Measurements from ENCODE around the gene TP53I3.

Gene TP53I3

DNA sequence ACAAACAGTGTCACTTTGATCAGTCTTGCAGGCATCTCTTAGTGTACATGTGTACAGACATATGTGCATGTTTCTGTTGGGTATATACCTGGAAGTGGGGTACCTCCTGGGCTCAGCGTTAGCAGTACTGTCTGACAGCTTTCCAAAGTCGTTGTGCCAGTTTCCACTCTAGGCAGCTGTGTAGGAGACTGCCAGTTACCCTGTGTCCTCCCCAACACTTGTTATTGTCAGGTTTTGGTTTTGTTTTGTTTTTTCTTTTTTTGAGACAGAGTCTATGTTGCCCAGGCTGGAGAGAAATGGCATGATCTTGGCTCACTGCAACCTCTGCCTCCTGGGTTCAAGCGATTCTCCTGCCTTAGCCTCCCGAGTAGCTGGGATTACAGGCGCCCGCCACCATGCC lies 28.9 kb downstream of the TP53I3 start:
- Histone ChIP-seq H3K4me2 (ENCODE audit: low read length, poor library complexity, severe bottlenecking) (no peak overlapping the region), H3K27ac (ENCODE audit: low read length, poor library complexity, severe bottlenecking) (no peak overlapping the region), H2BK15ac (ENCODE audit: low read depth, poor library complexity, severe bottlenecking) (no peak overlapping the region), H3K27me3 (ENCODE audit: control insufficient read depth in 1 of 2, insufficient read depth in 1 of 2, low read length in 2 of 2) (no peaks in the 10 kb centered on the region), H4K8ac (ENCODE audit: low read length) (no peak overlapping the region), H2BK120ac (ENCODE audit: low read depth, low read length) (no peak overlapping the region), H2AK5ac (ENCODE audit: low read length, severe bottlenecking) (no peak overlapping the region), H3K4ac (ENCODE audit: low read depth in 1 of 2, low read length in 2 of 2) (no peak overlapping the region), H3K23ac (ENCODE audit: low read length in 2 of 2) (no peak overlapping the region), H2BK5ac (ENCODE audit: low read depth, low read length, poor library complexity, severe bottlenecking) (no peak overlapping the region), H2AFZ (ENCODE audit: low read depth, low read length) (no peak overlapping the region), H3K4me3 (ENCODE audit: insufficient read depth in 1 of 2, low read depth in 1 of 2, low read length in 2 of 2) (no peak overlapping the region), H3K9me3 (ENCODE audit: control insufficient read depth, low read length) (no peaks in the 10 kb centered on the region), H3K18ac (ENCODE audit: low read depth in 1 of 2, low read length in 2 of 2) (no peak overlapping the region), H2BK12ac (ENCODE audit: low read length in 2 of 2) (no peak overlapping the region), H3K4me1 (ENCODE audit: control insufficient read depth, insufficient read depth, low read depth, low read length) (no peaks in the 10 kb centered on the region), H3K9ac (ENCODE audit: low read length) (no peak overlapping the region), H3K79me1 (replicated peaks; ENCODE audit: low read length, poor library complexity, severe bottlenecking) (peaks cover 1% of the 10 kb centered on the region), H3K14ac (ENCODE audit: low read length in 2 of 2) (no peak overlapping the region), H3K36me3 (ENCODE audit: control insufficient read depth in 1 of 2, insufficient read depth in 2 of 2, low read depth in 1 of 2, low read length in 2 of 2) (peaks cover 0 to 13% of the 10 kb centered on the region in 2 experiments), H4K91ac (ENCODE audit: low read length) (no peak overlapping the region)
- no peak for DNase-seq
- 94% methylated on average over 6 of the region's 6 CpGs for WGBS

DNA sequence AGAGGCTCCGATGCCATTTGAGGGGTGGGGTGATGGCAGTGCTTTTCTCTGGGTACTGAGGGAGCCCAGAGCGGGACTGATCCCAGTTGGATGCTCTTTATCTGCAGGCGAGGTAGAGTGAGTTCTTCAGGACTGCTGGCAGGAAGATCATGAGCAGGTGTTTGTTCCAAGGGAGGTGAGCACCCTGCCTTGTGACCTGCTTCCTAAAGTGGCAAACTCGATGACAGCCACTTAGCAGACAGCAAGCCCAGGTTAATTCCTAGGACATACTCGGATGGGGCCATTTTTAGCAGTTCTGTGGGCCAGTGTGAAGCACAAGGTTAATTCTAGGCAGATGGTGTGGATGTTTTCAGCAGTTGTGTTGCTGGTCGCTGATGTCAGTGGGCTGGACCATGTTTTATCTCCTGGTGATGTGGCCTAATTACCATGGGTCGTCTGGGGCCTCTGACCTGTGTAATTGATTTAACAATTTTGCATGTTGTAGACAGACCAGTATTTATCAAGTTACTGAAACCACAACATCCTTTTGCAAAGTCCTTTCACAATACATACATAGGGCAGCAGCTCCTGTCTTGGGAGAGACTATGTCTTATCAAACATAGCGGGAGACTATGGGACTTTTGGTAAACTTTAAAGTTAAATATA lies 30.1 kb downstream of the TP53I3 start:
- DNase-seq: no peak
- no peak overlapping the region for H3K14ac ChIP-seq (ENCODE audit: low read length in 2 of 2)
- no peak overlapping the region for H2BK12ac ChIP-seq (ENCODE audit: low read length in 2 of 2)
- no peak overlapping the region for H3K23ac ChIP-seq (ENCODE audit: low read length in 2 of 2)
- no peak overlapping the region for H2AFZ ChIP-seq (ENCODE audit: low read depth, low read length)
- no peak overlapping the region for H3K27ac ChIP-seq (ENCODE audit: low read length, poor library complexity, severe bottlenecking)
- no peak overlapping the region for H3K18ac ChIP-seq (ENCODE audit: low read depth in 1 of 2, low read length in 2 of 2)
- no peak overlapping the region for H2BK120ac ChIP-seq (ENCODE audit: low read depth, low read length)
- no peak overlapping the region for H3K4ac ChIP-seq (ENCODE audit: low read depth in 1 of 2, low read length in 2 of 2)
- H3K36me3 ChIP-seq (ENCODE audit: control insufficient read depth in 1 of 2, insufficient read depth in 2 of 2, low read depth in 1 of 2, low read length in 2 of 2): peaks cover 0 to 13% of the 10 kb centered on the region in 2 experiments
- no peak overlapping the region for H4K91ac ChIP-seq (ENCODE audit: low read length)
- peaks cover 1% of the 10 kb centered on the region for H3K79me1 ChIP-seq (replicated peaks; ENCODE audit: low read length, poor library complexity, severe bottlenecking)
- no peaks in the 10 kb centered on the region for H3K27me3 ChIP-seq (ENCODE audit: control insufficient read depth in 1 of 2, insufficient read depth in 1 of 2, low read length in 2 of 2)
- no peak overlapping the region for H2BK15ac ChIP-seq (ENCODE audit: low read depth, poor library complexity, severe bottlenecking)
- no peak overlapping the region for H2BK5ac ChIP-seq (ENCODE audit: low read depth, low read length, poor library complexity, severe bottlenecking)
- no peak overlapping the region for H3K4me2 ChIP-seq (ENCODE audit: low read length, poor library complexity, severe bottlenecking)
- H2AK5ac ChIP-seq (ENCODE audit: low read length, severe bottlenecking): no peak overlapping the region
- no peaks in the 10 kb centered on the region for H3K4me1 ChIP-seq (ENCODE audit: control insufficient read depth, insufficient read depth, low read depth, low read length)
- WGBS: 91% methylated on average over 5 of the region's 8 CpGs
- no peak overlapping the region for H3K9ac ChIP-seq (ENCODE audit: low read length)
- H3K4me3 ChIP-seq (ENCODE audit: insufficient read depth in 1 of 2, low read depth in 1 of 2, low read length in 2 of 2): no peak overlapping the region
- no peak overlapping the region for H4K8ac ChIP-seq (ENCODE audit: low read length)
- H3K9me3 ChIP-seq (ENCODE audit: control insufficient read depth, low read length): no peaks in the 10 kb centered on the region

DNA sequence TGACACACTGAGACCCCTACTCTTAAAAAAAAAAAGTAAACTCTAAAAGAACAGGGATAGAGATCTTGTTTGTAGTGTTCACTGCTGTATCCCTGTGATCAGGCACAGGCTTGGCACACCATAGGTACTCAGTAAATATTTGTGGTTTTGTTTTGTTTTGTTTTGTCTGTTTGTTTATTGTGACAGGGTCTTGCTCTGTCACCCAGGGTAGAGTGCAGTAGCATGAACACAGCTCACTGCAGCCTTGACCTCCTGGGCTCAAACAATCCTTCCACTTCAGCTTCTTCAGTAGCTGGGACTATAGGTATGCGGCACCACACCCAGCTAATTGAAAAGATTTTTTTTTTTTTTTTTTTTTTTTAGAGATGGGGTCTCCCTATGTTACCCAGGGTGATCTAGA lies 31.7 kb downstream of the TP53I3 start:
- Histone ChIP-seq H3K23ac (ENCODE audit: low read length in 2 of 2) (no peak overlapping the region), H2BK5ac (ENCODE audit: low read depth, low read length, poor library complexity, severe bottlenecking) (no peak overlapping the region), H2AK5ac (ENCODE audit: low read length, severe bottlenecking) (no peak overlapping the region), H4K8ac (ENCODE audit: low read length) (no peak overlapping the region), H3K4me3 (ENCODE audit: insufficient read depth in 1 of 2, low read depth in 1 of 2, low read length in 2 of 2) (no peak overlapping the region), H3K27ac (ENCODE audit: low read length, poor library complexity, severe bottlenecking) (no peak overlapping the region), H2BK12ac (ENCODE audit: low read length in 2 of 2) (no peak overlapping the region), H3K27me3 (ENCODE audit: control insufficient read depth in 1 of 2, insufficient read depth in 1 of 2, low read length in 2 of 2) (no peaks in the 10 kb centered on the region), H3K4me2 (ENCODE audit: low read length, poor library complexity, severe bottlenecking) (no peak overlapping the region), H4K91ac (ENCODE audit: low read length) (no peak overlapping the region), H3K4ac (ENCODE audit: low read depth in 1 of 2, low read length in 2 of 2) (no peak overlapping the region), H3K9me3 (ENCODE audit: control insufficient read depth, low read length) (no peaks in the 10 kb centered on the region), H2AFZ (ENCODE audit: low read depth, low read length) (no peak overlapping the region), H3K79me1 (replicated peaks; ENCODE audit: low read length, poor library complexity, severe bottlenecking) (peaks cover 1% of the 10 kb centered on the region), H3K18ac (ENCODE audit: low read depth in 1 of 2, low read length in 2 of 2) (no peak overlapping the region), H3K14ac (ENCODE audit: low read length in 2 of 2) (no peak overlapping the region), H3K9ac (ENCODE audit: low read length) (no peak overlapping the region), H3K36me3 (ENCODE audit: control insufficient read depth in 1 of 2, insufficient read depth in 2 of 2, low read depth in 1 of 2, low read length in 2 of 2) (peaks cover 0 to 13% of the 10 kb centered on the region in 2 experiments), H2BK15ac (ENCODE audit: low read depth, poor library complexity, severe bottlenecking) (no peak overlapping the region), H3K4me1 (ENCODE audit: control insufficient read depth, insufficient read depth, low read depth, low read length) (peaks cover 4% of the 10 kb centered on the region), H2BK120ac (ENCODE audit: low read depth, low read length) (no peak overlapping the region)
- WGBS: no CpG with 5 or more reads among the region's 1 CpG
- DNase-seq: no peak

DNA sequence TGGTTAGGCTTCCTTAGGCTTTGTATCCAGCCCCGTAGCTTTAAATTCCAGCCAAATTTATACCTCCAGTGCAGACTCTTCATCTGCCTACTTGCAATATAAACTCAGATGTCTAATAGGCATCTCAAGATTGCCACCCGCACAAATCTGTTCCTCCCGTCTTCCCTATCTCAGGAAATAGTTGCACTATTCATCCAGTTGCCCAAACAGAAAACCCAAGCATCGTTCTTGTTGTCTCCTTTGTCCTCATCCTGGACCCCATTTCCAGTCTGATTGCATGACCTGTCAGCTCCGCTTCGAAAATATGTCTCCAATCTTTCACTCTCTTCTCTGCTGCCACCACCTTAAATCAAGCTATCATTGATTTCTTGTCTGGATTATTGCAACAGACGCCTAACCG lies 32.8 kb downstream of the TP53I3 start:
- no peak overlapping the region for H3K9ac ChIP-seq (ENCODE audit: low read length)
- H2AK5ac ChIP-seq (ENCODE audit: low read length, severe bottlenecking): no peak overlapping the region
- H3K4me2 ChIP-seq (ENCODE audit: low read length, poor library complexity, severe bottlenecking): no peak overlapping the region
- no peak overlapping the region for H2BK5ac ChIP-seq (ENCODE audit: low read depth, low read length, poor library complexity, severe bottlenecking)
- peaks cover 3% of the 10 kb centered on the region for H3K79me1 ChIP-seq (replicated peaks; ENCODE audit: low read length, poor library complexity, severe bottlenecking)
- no peak for DNase-seq
- H3K23ac ChIP-seq (ENCODE audit: low read length in 2 of 2): no peak overlapping the region
- no peak overlapping the region for H2BK120ac ChIP-seq (ENCODE audit: low read depth, low read length)
- H2BK12ac ChIP-seq (ENCODE audit: low read length in 2 of 2): no peak overlapping the region
- no peak overlapping the region for H3K18ac ChIP-seq (ENCODE audit: low read depth in 1 of 2, low read length in 2 of 2)
- H3K9me3 ChIP-seq (ENCODE audit: control insufficient read depth, low read length): no peaks in the 10 kb centered on the region
- no peak overlapping the region for H3K14ac ChIP-seq (ENCODE audit: low read length in 2 of 2)
- no peak overlapping the region for H4K8ac ChIP-seq (ENCODE audit: low read length)
- 94% methylated on average over 8 of the region's 8 CpGs for WGBS
- H3K36me3 ChIP-seq (ENCODE audit: control insufficient read depth in 1 of 2, insufficient read depth in 2 of 2, low read depth in 1 of 2, low read length in 2 of 2): peaks cover 0 to 13% of the 10 kb centered on the region in 2 experiments
- H2BK15ac ChIP-seq (ENCODE audit: low read depth, poor library complexity, severe bottlenecking): no peak overlapping the region
- H3K4me3 ChIP-seq (ENCODE audit: insufficient read depth in 1 of 2, low read depth in 1 of 2, low read length in 2 of 2): no peak overlapping the region
- H3K27ac ChIP-seq (ENCODE audit: low read length, poor library complexity, severe bottlenecking): no peak overlapping the region
- H2AFZ ChIP-seq (ENCODE audit: low read depth, low read length): no peak overlapping the region
- no peaks in the 10 kb centered on the region for H3K27me3 ChIP-seq (ENCODE audit: control insufficient read depth in 1 of 2, insufficient read depth in 1 of 2, low read length in 2 of 2)
- no peak overlapping the region for H4K91ac ChIP-seq (ENCODE audit: low read length)
- H3K4ac ChIP-seq (ENCODE audit: low read depth in 1 of 2, low read length in 2 of 2): no peak overlapping the region
- peaks cover 6% of the 10 kb centered on the region for H3K4me1 ChIP-seq (ENCODE audit: control insufficient read depth, insufficient read depth, low read depth, low read length)

Data from mesenchymal stem cell (in vitro differentiated cells and primary cell).